Retina (tissue), 1 donor: ENCODE measurements around the gene CA5B.
"Not testable (repeated sequence)": the region's sequence is repeated elsewhere in the genome, so short reads cannot be mapped to it uniquely, and the experiment has no call there.

Experiments
- DNase-seq: peaks from one replicate; pipeline ENCODE4 v3.0.0-alpha.2; 2016

CA5B gene, protein sequence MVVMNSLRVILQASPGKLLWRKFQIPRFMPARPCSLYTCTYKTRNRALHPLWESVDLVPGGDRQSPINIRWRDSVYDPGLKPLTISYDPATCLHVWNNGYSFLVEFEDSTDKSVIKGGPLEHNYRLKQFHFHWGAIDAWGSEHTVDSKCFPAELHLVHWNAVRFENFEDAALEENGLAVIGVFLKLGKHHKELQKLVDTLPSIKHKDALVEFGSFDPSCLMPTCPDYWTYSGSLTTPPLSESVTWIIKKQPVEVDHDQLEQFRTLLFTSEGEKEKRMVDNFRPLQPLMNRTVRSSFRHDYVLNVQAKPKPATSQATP

GRCh38 chrX:15737959-15738902 is at the start of gene CA5B:
TSS of gene CA5B (plus strand) at chrX:15738270. CDS start at chrX:15750024, 11,754 bp downstream.
- DNase-seq: peak; percentile 87

- no peak for DNase-seq
These were observed 43.1 kb upstream of the CA5B start for GRCh38 chrX:15694941-15695451.

- no peak for DNase-seq
These were observed 41.6 kb upstream of the CA5B start for GRCh38 chrX:15696516-15696915.

DNA sequence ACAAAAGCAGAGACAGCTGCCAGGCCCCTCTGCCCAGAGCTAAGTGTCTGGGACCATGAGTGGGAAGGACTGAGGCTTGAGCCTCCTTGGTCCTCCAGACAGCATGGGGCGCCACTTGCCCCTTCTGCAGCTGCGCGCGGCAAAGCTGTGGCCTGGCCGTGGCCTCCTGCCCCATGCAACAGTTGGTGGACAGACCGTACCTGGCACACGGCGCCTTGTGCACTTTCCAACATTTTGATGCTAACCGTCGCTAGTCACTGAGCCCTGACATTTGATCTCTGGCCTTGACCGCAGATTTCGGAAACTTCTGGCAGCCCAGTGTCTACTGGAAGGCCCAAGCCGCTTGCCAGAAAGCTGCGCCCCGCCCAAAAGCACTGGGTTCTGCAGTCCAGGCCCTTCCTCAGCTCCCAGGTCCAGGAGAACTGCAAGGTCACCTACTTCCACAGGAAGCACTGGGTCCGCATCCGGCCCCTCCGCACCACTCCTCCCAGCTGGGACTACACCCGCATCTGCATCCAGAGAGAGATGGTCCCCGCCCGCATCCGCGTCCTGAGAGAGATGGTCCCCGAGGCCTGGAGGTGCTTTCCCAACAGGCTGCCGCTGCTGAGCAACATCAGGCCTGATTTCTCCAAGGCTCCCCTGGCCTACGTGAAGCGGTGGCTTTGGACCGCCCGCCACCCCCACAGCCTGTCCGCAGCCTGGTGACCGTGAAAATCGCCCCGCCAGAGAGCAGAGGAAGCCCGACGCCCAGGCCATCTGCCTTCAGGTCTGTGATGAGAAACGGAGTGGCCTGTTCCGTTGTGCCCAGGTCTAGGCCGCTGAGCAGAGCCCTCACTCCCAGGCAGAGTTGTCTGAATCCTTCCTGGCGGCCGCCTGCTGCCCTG is 35.3 kb upstream of the CA5B start:
- no peak for DNase-seq

DNA sequence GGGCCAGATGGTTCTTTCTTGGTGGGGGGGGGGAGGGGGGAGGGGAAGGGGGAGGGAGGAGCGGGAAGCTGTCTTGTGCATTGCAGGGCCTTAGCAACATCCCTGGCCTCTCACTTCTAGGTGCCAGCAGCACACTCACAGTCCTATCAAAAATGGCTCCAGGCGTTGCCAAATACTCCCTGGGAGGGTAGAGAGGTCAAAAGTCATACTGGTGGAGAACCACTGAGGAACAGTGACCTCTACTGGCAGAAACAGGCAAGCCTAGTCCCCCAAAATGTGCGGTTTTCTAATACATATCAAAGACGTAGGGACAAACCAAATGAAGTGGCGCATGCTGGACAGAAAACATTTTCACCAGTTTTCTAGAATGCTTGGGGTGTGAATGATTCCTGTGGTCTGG is 34.3 kb upstream of the CA5B start:
- not testable (repeated sequence) for DNase-seq

DNA sequence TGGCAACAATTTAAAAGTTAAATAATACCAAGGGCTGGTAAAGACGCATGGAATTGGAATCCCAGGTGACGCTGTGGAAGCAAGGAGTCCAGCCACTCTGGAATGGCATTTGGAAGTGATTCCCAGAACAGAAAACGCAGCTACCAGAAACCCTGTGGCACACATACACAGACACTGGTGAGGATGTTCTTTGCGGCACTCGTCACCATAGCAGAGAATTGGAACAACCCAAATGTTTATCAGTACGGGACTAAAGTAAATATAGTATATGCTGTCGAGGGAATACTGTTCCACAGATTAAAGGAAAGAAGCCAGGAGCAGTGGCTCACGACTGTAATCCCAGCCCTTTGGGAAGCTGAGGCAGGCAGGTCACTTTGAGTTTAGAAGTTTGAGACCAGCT is 33.8 kb upstream of the CA5B start:
- not testable (repeated sequence) for DNase-seq

GRCh38 chrX:15714529-15714928 is 23.5 kb upstream of the CA5B start:
- no peak for DNase-seq

- DNase-seq: no peak
These were observed 19.6 kb upstream of the CA5B start for GRCh38 chrX:15718283-15718970.

DNA sequence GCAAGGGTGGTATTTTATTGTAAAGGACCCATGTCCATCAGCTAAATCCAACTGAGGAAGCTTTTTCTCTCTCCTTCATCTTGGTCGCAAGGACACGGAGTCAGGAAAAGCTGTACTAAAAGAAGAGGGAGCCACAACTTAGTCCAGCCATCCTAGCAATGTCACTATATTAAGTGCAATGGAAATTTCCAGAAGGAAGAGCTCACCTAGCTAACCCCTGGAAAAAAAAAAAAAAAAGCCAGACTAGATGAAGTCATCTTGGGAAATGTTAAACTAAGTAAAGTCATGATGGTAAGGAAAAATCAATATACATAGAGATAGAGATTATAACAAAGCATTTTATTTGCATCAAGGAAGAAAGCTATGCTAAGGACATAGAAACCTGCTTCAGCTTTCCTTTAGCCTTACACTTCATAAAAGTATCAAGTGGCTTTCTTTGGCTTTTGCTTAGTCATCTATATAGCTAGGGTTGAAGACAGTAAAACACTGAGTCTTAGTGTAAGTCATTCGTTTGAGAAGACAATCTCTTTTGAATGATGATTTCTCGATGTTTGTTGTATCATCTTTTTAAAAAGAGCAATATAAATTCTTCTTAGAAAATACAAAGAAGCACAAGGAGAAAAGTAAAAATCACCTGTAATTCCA is 18.6 kb upstream of the CA5B start:
- DNase-seq: no peak

- no peak for DNase-seq
These were observed 16.2 kb upstream of the CA5B start for GRCh38 chrX:15721911-15722310.

GRCh38 chrX:15723887-15724517 is 14.1 kb upstream of the CA5B start:
- DNase-seq: no peak

DNA sequence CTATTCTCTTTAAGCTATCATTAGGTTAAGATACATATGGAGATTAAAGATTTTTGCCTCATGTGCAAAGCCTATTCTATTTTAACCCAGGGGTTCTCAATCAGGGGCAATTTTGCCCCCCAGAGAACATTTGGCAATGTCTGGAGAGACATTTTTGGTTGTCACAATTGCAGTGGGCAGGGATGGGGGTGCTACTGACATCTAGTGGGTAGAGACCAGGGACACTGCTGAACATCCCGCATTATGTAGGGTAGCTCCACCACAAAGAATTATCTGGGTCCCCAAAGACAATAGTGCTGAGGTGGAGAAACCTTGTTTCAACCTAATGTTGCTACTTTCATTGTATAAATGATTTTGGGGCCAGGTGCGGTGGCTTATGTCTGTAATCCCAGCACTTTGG is 13.2 kb upstream of the CA5B start:
- no peak for DNase-seq

DNA sequence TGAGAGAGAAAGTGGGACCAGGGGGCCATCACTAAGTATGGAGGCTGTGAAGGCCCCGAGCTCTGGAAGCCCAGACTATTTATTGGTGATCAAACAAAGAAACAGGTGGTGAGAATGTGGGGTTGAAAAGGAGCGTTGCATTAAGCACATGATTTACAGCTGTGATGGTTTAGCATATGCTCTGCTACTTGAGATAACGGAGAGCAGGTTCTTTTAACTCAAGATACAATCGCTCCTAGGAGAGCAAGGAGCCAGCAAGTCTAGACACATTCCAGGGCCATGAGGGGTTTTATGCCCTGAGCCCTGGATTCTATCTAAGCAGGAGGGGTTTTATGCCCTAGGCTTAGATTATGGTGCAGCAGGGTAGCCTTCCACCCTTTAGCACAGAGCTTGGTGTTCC is 6.7 kb upstream of the CA5B start:
- DNase-seq: not testable (repeated sequence)

- no peak for DNase-seq
These were observed 696 bp upstream of the CA5B start for GRCh38 chrX:15737190-15737958.

- no peak for DNase-seq
These were observed 1.8 kb downstream of the CA5B start for GRCh38 chrX:15739886-15740285.

GRCh38 chrX:15744181-15744867 is 6.3 kb downstream of the CA5B start:
- no peak for DNase-seq

GRCh38 chrX:15745179-15745578 is 7.1 kb downstream of the CA5B start:
- no peak for DNase-seq

DNA sequence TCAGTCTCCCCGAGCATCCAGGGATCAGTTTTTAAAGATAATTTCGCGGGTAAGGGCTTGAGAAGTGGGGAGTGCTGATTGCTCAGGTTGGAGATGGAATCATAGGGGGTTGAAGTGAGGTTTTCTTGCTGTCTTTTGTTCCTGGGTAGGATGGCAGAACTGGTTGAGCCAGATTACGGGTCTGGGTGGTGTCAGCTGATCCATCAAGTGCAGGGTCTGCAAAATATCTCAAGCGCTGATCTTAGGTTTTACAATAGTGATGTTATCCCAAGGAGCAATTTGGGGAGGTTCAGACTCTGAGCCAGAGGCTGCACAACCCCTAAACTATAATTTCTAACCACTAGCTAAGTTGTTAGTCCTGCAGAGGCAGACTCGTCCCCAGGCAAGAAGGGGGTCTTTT is 8.6 kb downstream of the CA5B start:
- DNase-seq: not testable (repeated sequence)

GRCh38 chrX:15747626-15748173 is 9.6 kb downstream of the CA5B start:
- no peak for DNase-seq
